Measurements from ENCODE around the gene HNRNPA3.
"Not testable (repeated sequence)": the region's sequence is repeated elsewhere in the genome, so short reads cannot be mapped to it uniquely, and the experiment has no call there.

HNRNPA3 gene

DNA sequence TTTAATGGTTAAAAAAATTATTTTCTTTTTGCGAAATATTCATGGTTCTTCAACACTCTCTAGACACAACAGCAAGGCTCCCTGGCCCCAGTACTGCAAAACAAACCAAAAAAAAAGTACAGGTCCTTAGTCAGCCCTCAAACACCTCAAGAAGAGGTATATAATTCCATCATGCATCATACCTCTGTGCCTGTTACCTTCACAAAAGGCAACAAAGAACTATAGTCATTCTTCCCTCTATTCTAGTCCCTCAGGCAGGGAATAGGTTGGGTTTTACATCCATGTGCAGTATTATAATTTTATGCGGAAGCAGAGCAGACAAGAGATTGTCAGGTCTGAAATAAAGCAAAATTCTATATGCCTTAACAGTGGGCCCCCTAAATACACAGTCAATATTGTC lies 43.4 kb downstream of the HNRNPA3 start:
- DNase-seq (ENCODE audit: low read depth) = no peak

DNA sequence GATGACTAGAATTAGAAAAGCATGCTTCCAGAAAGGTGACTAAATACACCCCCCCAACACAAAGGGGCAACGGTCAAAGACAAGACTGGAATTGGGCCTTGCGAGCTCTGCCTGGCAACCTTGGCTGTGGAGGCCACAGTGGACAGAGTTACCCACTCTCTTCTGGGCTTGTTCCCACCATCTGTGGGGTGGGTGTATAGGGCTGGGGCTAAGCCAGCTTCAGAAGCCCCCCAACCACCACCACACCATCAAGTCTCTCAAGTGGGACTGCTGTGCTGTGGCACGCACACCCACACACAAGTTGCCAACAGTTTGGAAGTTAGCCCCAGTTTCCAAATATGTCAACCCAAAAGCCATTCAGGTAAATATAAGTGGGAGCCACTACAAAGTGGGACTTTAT lies 44.1 kb downstream of the HNRNPA3 start:
- no peak for DNase-seq (ENCODE audit: low read depth)

DNA sequence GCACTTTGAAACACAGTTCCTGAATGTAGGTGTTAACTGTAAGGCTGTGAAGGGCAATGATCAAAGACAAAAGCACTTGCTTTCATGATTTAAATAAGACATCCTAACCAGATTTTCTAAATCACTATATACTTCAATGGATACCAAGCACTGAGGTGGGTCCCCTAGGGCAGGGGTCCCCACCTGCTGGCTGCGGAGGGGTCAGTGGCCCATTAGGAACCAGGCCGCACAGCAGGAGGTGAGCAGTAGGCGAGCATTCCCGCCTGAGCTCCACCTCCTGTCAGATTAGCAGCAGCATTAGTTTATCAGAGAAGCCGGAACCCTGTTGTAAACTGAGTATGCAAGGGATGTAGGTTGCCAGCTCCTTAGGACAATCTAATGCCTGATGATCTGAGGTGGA lies 44.9 kb downstream of the HNRNPA3 start:
- no peak for DNase-seq (ENCODE audit: low read depth)

DNA sequence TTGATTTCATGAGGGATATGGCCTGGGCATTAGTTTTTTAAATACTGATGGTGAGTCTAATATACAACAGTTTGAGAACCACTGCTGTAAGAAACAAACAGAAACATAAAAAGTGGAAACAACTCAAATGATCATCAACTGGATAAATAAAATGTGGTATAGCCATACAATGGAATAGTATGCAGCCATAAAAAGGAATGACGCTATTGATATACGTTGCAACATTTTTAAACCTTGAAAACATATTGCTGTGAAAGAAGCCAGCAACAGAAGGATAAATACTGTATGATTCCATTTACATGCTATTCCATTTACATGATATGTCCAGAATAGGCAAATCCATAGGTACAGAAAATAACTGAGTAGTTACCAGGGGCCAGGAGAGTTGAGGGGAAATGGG lies 45.5 kb downstream of the HNRNPA3 start:
- DNase-seq (ENCODE audit: low read depth) = no peak

DNA sequence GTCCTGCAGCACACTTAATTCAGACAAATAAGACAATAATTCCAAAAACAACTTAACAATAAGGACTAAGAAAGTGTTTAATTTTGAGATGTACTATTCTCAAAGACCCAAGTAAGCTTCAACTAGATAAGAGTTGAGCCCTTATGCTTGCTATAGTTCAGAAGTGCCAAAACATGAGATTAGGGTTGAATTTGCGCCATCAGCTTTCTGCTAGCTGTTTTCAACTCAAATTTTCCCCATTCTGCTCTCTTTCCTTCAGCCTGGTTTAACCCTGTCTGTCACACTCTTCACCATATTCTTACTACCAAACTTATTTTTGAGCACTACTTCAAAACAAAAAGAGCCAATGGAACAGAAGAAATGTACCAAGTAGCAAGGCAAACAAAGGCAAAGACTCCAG lies 47.8 kb downstream of the HNRNPA3 start:
- DNase-seq (ENCODE audit: low read depth) = no peak

DNA sequence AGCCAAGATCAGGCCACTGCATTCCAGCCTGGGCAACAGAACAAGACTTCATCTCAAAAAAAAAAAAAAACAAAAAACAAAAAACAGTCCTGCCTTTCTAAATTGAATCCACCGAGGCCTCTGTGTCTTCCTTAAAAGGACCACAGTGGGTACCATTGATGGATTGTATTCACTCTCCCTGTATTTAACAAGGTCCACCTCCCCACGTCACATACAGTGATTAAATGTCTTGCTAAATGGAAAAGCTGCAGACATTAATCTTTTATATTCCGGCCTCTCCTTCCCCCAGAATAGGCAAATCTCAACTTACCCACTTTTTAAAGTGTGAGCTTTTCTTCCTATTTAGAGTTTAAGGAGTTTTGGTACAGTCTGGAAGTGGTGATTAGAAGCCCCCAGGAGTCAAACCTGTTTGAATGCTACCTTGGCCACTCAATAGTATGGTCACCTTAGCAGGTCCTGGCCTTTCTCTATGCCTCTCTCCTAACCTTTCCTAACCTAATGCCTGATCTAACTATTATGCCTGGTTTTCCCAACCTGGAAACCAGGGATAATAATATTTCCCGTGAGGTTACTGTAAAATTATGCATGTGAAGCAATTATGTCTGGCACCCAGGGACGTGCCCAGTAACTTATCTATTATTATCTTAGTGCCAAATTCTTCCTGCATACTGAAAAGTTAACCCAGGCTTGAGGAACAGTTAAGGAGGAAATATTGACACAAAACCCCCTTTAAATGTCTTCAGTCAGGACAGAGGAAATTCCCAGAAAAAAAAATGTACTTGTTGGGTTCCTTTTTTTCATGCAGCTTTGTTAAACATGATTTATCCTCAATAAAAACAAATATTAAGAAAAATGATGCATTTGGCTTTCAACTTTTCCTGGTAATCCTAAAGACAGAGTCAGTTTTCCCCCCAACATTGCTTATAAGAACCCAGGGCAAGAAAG lies 48.8 kb downstream of the HNRNPA3 start:
- no peak for DNase-seq (ENCODE audit: low read depth)

DNA sequence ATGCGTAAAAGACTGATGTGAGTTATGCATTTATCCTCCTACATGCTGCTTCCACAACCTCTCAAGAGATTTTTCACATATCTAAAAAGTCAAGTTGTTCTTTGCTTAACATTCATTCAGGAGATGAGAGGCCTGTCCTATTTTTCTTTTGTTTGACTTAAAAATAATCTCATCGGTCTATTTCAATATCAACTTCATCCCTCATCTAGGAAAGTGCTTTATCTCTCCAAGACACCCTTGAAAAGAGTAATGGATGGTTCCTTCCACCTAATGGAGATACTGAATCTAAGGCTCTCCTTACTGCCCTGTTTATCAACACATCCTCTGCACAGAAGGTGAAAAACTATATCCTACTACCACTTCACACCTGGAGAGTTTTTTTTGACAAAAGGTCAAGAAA lies 49.5 kb downstream of the HNRNPA3 start:
- DNase-seq (ENCODE audit: low read depth) = no peak

DNA sequence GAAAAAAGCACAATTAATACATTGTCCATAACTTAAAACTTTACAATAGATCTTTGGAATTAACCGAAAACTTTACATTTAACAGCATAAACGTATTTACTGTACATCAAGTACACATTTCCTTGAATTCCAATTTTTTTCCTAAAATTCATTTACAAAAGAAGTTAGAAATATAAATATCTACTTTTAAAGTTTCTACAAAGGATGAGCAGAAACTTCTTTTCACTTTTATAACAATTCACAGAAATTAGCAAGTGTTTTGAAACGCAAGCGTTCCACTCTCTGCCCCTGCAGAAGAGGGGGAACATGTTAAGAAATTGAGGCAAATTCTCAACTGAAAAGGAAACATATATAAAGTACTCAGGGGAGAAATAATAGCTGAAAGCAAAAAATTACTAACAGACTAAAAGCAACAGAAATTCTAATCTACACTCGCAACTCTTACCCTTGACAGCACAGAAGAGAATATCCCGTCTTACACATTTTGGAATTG lies 50.4 kb downstream of the HNRNPA3 start:
- DNase-seq (ENCODE audit: low read depth) = no peak

DNA sequence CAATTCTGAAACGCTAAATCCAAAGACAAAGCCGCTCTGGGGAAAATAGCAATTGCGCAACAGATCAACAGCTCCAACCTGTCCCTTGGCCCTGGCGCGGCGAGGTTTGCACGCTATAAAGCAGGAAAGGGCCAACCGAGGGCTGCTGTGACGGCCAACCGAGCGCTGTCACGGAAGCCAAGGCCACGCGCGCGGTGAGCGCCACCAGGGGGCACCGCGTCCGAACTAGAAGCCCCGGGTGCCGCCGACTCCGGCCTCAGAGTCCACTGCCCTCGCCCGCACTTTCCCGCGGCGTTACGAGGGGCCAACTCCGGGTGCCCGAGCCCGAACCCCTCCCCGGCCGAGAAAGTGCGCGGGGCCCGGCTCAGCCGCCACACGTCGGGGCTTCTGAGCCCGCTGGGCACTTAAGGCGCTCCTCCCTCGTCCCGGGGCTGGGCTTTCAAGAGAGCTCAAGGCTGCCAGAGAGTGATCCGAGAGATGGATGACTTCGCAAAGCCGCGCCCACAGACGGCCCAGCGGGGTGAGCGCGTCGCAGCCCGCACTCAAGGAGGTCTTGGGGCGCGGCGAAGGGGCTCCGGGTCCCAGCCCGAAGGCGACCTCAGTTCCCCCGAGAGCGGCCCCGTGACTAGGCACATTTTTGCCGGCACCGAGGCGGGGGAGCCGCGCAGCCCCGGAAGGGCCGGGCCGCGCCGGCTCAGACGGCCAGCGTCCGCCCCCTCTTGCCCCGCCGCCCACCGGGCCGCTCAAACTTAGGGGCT lies 51.0 kb downstream of the HNRNPA3 start:
- peak; percentile 97 for DNase-seq (ENCODE audit: low read depth)

DNA sequence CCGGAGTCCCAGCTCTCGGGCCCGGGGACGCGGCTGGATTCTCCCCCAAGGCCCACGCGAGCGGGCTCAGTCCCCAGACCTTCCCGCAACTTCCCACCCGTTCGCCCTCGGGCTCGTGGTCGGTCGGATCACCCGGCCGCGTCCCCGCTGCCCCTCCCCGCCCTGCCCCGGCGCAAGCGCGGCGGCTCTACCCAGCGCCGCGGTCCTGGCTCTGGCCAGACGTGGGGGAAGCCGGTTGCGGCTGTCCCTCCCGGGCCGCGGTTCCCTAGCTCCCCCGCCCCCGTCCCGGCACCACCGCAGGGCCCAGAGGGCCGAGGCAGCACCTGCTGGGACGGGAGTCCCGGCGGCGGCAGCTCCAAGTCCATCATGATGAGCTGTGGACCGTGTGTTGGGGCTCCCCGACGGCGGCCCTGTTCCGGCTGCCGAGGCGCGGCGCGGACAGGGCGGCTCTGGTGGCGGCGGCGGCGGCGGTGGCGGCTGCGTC lies 51.7 kb downstream of the HNRNPA3 start:
- DNase-seq (ENCODE audit: low read depth) = no peak

DNA sequence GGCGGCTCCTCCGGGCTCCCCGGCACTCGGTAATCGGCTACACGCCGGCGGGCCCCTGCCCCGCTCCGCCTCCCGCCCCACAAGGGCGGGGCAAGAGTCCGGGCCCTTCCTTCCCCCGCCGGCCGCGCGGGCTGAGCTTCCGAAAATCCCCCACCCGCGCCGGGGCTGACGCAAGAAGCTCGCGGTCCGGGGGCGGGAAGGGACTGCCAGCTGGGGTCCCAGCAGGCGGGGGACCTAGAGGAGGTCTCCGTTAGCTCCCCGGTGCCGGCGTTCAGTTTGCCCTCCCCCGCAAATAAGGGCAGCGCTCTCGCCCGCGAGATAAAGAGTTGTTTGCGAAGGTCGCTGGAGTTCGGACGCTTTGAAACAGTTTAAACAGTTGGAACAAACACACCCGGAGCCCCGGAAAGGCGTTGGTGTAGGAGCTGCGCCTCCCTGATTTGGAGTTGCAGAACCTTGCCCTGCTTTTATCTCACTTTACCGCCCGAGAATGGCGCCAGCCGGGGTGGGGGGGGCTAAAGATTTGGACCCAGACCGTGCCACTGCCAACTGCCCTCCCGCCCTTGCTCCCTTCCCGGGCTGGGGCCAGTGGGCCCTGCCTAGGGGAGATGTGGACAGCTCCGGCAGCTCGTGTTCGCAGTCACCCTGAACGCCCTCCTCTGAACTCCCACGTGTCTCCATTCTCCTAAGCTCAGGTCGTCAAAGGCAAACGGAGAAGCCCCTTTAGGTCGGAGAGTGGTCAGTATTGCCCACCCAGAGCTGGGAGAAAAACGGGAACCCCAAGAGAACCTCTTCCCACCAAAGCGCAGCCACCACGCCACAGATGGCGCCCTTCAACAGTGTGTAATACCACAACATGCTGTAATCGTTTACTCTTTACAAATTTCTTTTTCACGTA lies 52.3 kb downstream of the HNRNPA3 start, which contains the start of gene NFE2L2:
Gene NFE2L2 (minus strand): TSS at position 35 of the 895 bp plus-strand sequence. CDS start 151 bp downstream, outside the sequence.
- peak; percentile 82 for DNase-seq (ENCODE audit: low read depth)

DNA sequence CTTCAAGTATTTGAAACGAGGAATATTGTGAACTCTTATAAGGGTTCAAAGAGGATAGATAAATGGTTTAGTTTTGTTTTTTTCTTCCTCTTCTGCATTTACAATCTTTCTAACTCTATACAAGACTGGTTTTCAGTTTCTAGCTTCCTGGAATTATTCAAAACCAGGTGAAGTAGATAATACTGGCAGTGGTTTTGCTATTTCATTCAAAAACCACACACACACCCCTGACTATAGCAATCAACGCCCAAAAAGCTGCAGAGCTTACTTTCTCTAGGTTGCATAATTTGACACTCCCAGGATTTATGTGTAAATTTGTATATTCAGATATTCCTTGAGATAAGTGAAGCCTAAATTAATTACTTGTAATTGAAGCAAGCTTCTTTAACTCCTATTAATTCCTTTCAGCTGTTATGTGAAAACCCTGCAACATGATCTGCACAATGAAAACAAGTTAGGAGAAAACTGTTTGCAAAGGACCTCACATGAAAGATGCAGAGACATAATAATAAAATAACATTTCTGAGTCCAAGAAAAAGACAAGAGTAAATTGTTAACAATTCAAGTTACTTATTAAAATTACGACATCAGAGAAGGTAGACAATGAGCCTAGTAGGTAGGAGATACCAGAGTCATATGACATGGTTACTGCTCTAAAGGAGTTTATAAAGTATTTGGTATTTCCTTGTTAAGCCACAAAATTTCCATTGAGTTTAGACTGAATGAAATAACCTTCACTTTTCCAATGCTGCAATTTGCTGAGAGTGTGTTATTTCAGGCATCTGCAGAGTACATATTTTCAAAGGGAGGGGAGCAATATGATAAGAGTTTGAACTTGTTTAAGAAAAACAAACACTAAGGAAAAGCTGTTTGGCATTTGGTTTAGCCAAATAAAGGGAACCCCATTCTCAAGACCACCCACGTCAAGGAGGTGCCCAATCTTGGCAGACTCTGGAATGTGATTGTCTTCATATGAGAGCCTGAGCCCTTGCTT lies 53.5 kb downstream of the HNRNPA3 start:
- DNase-seq (ENCODE audit: low read depth) = peak; percentile 66

DNA sequence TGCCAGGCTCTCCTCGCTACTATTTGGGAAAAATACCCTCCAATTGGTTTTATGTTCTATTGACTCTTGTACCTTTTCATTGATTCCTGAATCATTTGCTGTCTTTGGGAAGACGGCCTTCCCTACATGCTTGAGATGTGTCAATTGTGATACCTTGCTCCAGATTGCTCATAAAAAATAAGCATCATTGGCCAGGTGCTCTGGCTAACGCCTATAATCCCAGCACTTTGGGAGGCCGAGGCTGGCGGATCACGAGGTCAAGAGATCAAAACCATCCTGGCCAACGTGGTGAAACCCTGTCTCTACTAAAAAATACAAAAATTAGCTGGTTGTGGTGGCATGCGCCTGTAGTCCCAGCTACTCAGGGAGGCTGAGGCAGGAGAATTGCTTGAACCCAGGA lies 54.4 kb downstream of the HNRNPA3 start:
- not testable (repeated sequence) for DNase-seq (ENCODE audit: low read depth)

DNA sequence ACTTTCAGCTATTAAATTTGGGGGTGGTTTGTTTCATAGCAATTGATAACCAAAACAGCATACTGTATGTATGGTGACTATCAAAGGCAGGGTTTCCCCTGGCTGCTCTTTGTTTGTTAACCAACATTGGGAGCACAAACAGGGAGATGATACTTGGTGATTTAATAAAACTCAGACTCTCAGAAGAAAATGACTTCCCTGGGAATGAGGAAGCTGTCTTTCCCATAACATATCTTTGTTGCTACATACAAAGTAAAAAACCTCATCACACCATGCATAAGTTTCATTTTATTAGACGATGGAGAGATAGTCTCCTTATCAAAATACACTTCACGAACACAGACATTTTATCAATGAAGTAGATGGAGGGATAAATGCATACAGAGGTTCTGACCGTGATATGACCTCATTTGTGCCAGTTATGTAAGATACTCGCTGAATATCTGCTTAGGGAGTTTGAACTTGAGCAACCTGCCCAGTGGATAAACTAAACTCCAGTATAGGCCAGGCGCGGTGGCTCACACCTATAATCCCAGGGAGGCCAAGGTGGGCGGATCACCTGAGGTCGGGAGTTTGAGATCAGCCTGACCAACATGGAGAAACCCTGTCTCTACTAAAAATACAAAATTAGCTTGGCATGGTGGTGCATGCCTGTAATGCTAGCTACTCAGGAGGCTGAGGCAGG lies 55.7 kb downstream of the HNRNPA3 start:
- no peak for DNase-seq (ENCODE audit: low read depth)

DNA sequence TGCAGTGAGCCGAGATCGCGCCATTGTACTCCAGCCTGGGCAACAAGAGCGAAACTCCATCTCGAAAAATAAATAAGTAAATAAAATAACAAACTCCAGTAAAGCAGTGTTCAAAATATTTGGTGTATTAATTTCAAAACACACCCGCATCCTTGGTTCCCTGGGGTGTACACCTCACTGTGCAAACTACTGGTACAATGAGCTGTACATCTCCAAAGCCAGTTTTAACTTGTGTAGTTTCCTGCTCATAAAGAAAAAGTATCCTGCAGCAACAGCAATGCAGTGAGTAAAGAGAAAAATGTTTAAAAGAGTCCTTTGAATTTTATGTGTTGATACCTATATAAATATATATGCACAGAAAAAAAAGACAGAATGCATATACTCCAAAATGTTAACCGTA lies 56.3 kb downstream of the HNRNPA3 start:
- no peak for DNase-seq (ENCODE audit: low read depth)

DNA sequence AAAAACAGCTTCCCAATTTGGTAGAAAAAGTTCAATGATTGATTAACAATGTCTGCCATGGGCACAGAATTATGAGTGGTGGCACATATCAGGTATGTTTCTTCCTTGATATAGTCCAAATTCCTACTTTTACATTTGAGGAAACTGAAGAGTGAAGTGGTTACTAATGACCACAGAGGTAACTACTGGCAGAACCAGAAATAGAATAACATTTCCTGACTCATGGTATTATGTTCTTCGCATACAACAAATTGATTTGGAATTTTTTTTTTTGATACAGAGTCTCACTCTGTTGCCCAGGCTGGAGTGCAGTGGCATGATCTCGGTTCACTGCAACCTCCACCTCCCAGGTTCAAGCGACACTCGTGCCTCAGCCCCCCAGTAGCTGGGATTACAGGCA lies 57.9 kb downstream of the HNRNPA3 start:
- no peak for DNase-seq (ENCODE audit: low read depth)

DNA sequence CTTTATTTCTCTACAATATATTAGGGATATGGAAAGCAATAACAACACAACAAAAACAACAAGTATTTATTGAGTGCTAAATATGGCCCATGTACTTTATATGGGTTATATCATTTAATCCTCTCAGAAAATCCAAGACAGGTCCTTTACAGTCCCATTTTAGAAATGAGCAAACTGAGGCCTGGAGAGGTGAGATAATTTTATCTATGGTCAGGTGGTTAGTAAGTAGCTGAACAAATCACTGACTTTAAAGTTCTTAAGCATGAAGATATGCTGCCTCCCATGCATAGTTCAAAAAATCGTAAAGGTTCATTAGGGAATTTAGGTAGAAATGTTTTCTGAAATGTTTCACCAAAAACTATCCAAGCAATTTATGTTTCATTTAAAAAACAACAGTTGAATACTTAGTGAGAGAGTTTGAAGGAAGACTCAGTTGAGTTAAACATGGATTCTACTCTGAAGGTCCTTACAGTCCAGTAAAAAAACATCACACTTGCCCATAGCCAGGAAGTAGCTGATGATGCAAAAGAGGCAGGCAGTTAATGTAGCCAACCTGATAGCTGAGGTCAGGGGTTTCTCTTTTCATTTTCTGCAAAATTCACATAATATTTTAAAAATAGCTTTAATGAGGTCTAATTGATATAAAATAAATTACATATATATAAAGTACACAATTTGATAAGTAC lies 59.5 kb downstream of the HNRNPA3 start:
- no peak for DNase-seq (ENCODE audit: low read depth)

DNA sequence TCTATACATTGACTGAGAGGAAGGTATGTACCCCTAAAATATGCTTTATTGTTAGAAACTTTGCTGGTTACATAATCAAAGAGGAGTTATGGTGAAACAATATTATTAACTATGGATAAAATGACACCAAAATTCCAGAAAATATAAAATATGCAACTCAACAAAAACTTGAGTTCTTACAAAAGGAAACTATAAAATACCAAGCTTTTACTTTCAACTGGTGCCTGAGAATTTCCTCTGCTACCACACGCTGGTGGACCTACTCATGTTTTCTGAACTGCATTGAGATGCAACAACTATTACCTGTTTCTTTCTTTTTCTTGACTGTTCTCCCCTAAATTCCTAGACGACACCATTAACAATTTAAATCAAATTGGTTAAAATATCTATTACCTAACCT lies 60.2 kb downstream of the HNRNPA3 start:
- no peak for DNase-seq (ENCODE audit: low read depth)

DNA sequence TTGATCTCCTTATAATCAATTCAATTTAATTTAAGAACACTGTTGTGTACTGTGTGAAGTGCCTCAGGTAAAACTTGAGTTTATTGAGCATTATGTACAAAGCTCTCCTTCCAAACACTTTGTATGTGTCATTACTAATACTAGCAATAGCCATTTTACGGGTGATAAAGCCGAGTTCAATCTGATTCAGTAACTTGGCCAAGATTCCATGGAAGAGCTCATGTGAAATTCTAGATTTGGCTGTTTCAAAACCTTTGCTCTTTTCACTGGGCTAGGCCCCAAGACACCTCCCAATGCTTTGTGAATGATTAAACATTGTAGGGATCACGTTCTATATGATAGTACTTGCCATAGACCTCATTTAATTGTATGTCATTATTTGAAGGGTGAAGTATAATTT lies 60.8 kb downstream of the HNRNPA3 start:
- no peak for DNase-seq (ENCODE audit: low read depth)
